H1 (cell line): ENCODE results near the gene C14orf119. TPM values are rescaled to one million over a fixed set of nuclear protein-coding genes. Genes with fewer than 3 reads are reported as not detected.

Source experiments
- CTCF ChIA-PET: fragments of 300-600 bp; sonication (Branson Sonifier 250); formaldehyde crosslinking; loops from one replicate; lab custom pipeline; 2021; ENCODE audit not compliant: partially characterized antibody; lab: Charles Lee
- POLR2A ChIA-PET: fragments of 300-600 bp; sonication (Branson Sonifier 250); formaldehyde crosslinking; loops from one replicate; lab custom pipeline; 2021; ENCODE audit warnings: inconsistent platforms; ENCODE audit not compliant: partially characterized antibody; lab: Charles Lee
- DNase-seq, 2 experiments: peaks; one replicate each; pipeline versions ENCODE4 v3.0.0 to v3.0.0-alpha.2; 2010 to 2022; ENCODE audit warnings: low spot score in 2 of 2, low read depth in 1 of 2, mixed read lengths in 1 of 2
- FAIRE-seq: peaks from 2 replicates; lab custom pipeline; 2011; peaks lifted over from hg19 to GRCh38; lab: Jason Lieb, UNC
- H2AFZ ChIP-seq: 2 replicates; pipeline ENCODE4 v1.8.1; 2012; ENCODE audit warnings: low read length, inconsistent platforms
- H2AK5ac ChIP-seq: 2 replicates; pipeline ENCODE4 v1.6.1; 2013; ENCODE audit warnings: low read depth, low read length
- H2BK120ac ChIP-seq: replicated peaks from 2 replicates; pipeline ENCODE3; 2013; ENCODE audit warnings: low read depth, low read length, inconsistent platforms
- H2BK12ac ChIP-seq: 2 replicates; pipeline ENCODE4 v1.6.1; 2013; ENCODE audit warnings: low read depth, low read length
- H2BK15ac ChIP-seq: 2 replicates; pipeline ENCODE4 v1.6.1; 2013; ENCODE audit warnings: low read length
- H2BK20ac ChIP-seq: 2 replicates; pipeline ENCODE4 v1.6.1; 2013; ENCODE audit warnings: low read length
- H2BK5ac ChIP-seq: 2 replicates; pipeline ENCODE4 v1.6.1; 2013; ENCODE audit warnings: low read depth, low read length
- H3K14ac ChIP-seq: 2 replicates; pipeline ENCODE4 v1.6.1; 2013; ENCODE audit warnings: inconsistent platforms; ENCODE audit not compliant: insufficient read length
- H3K18ac ChIP-seq: 2 replicates; pipeline ENCODE4 v1.6.1; 2013; ENCODE audit warnings: low read length; ENCODE audit errors: extremely low read depth
- H3K23ac ChIP-seq: 2 replicates; pipeline ENCODE4 v1.6.1; 2013; ENCODE audit warnings: inconsistent platforms; ENCODE audit not compliant: insufficient read length
- H3K23me2 ChIP-seq: 2 replicates; pipeline ENCODE4 v1.6.1; 2013; ENCODE audit warnings: low read depth, low read length
- H3K27ac ChIP-seq: 2 replicates; pipeline ENCODE4 v1.6.1; 2011; ENCODE audit warnings: low read depth, low read length, inconsistent platforms
- H3K27me3 ChIP-seq, 4 experiments: replicated peaks in 1 of 4; 1 replicate in 1 of 4; 2 replicates in 3 of 4; pipeline versions ENCODE4 v1.6.1 to v1.8.1; 2011 to 2013; ENCODE audit warnings: low read length in 3 of 4, mild to moderate bottlenecking in 3 of 4, inconsistent platforms in 2 of 4, mixed read lengths in 2 of 4, moderate library complexity in 1 of 4; ENCODE audit not compliant: control insufficient read depth in 3 of 4, insufficient read depth in 3 of 4; ENCODE audit errors: extremely low read depth in 1 of 4
- H3K36me3 ChIP-seq, 4 experiments: 2 replicates each; pipeline versions ENCODE4 v1.6.1 to v1.8.1; 2011 to 2013; ENCODE audit warnings: mild to moderate bottlenecking in 4 of 4, low read length in 3 of 4, moderate library complexity in 2 of 4, control low read depth in 1 of 4, inconsistent platforms in 1 of 4; ENCODE audit not compliant: insufficient read depth in 4 of 4, control insufficient read depth in 2 of 4
- H3K4ac ChIP-seq: replicated peaks from 2 replicates; pipeline ENCODE3; 2013; ENCODE audit warnings: low read length, low read depth, mixed read lengths, inconsistent platforms; ENCODE audit not compliant: insufficient read length
- H3K4me1 ChIP-seq, 4 experiments: replicated peaks in 1 of 4; 1 replicate in 1 of 4; 2 replicates in 3 of 4; pipeline versions ENCODE4 v1.6.1 to v1.8.1; 2011 to 2013; ENCODE audit warnings: low read length in 3 of 4, inconsistent platforms in 2 of 4, mixed read lengths in 1 of 4; ENCODE audit not compliant: insufficient read depth in 4 of 4, control insufficient read depth in 3 of 4
- H3K4me2 ChIP-seq, 2 experiments: 2 replicates each; pipeline versions ENCODE4 v1.6.1 to v1.8.1; 2011 to 2013; ENCODE audit warnings: low read depth in 2 of 2, low read length in 2 of 2, control low read depth in 1 of 2, inconsistent platforms in 1 of 2, mild to moderate bottlenecking in 1 of 2; ENCODE audit not compliant: insufficient read depth in 1 of 2
- H3K4me3 ChIP-seq, 4 experiments: fragments of 200-600, 300-600 bp in 1 of 4; sonication (generic), shearing (Covaris generic), sonication (Bioruptor Twin) in 1 of 4; 2 replicates each; pipeline versions ENCODE4 v1.5.1 to v1.8.1; 2011 to 2016; ENCODE audit warnings: low read length in 4 of 4, low read depth in 3 of 4, control low read depth in 2 of 4, inconsistent platforms in 2 of 4, mild to moderate bottlenecking in 2 of 4, mixed read lengths in 1 of 4, moderate library complexity in 1 of 4; ENCODE audit not compliant: insufficient read depth in 2 of 4; ENCODE audit errors: extremely low read depth in 1 of 4
- H3K56ac ChIP-seq: replicated peaks from 2 replicates; pipeline ENCODE3; 2013; ENCODE audit warnings: low read depth, mild to moderate bottlenecking, mixed read lengths, low read length, inconsistent platforms; ENCODE audit not compliant: insufficient read length
- H3K79me1 ChIP-seq: 2 replicates; pipeline ENCODE4 v1.6.1; 2013; ENCODE audit warnings: low read depth, low read length, control low read depth
- H3K79me2 ChIP-seq, 2 experiments: 2 replicates each; pipeline versions ENCODE4 v1.6.1 to v1.8.1; 2012 to 2013; ENCODE audit warnings: low read length in 2 of 2, mild to moderate bottlenecking in 2 of 2, inconsistent platforms in 1 of 2; ENCODE audit not compliant: insufficient read depth in 2 of 2, control insufficient read depth in 1 of 2
- H3K9ac ChIP-seq, 4 experiments: replicated peaks in 1 of 4; 1 replicate in 1 of 4; 2 replicates in 3 of 4; pipeline versions ENCODE4 v1.6.1 to v1.8.1; 2011 to 2013; ENCODE audit warnings: low read depth in 3 of 4, low read length in 3 of 4, control low read depth in 2 of 4, mild to moderate bottlenecking in 2 of 4, moderate library complexity in 2 of 4, inconsistent platforms in 1 of 4; ENCODE audit errors: extremely low read depth in 1 of 4
- H3K9me3 ChIP-seq, 2 experiments: 2 replicates each; pipeline versions ENCODE4 v1.6.1 to v1.8.1; 2012 to 2013; ENCODE audit warnings: mild to moderate bottlenecking in 2 of 2, moderate library complexity in 2 of 2, control low read depth in 1 of 2, inconsistent platforms in 1 of 2, low read depth in 1 of 2, low read length in 1 of 2, mixed read lengths in 1 of 2; ENCODE audit not compliant: insufficient read depth in 2 of 2
- H4K20me1 ChIP-seq, 2 experiments: replicated peaks in 1 of 2; 2 replicates each; pipeline versions ENCODE3 to v1.8.1; 2011 to 2013; ENCODE audit warnings: inconsistent platforms in 2 of 2, low read length in 2 of 2, mild to moderate bottlenecking in 1 of 2; ENCODE audit not compliant: insufficient read depth in 2 of 2, control insufficient read depth in 1 of 2
- H4K5ac ChIP-seq: 2 replicates; pipeline ENCODE4 v1.6.1; 2013; ENCODE audit warnings: low read length, low read depth, mixed read lengths, inconsistent platforms; ENCODE audit not compliant: insufficient read length
- H4K8ac ChIP-seq: 2 replicates; pipeline ENCODE4 v1.8.0; 2013; ENCODE audit warnings: mild to moderate bottlenecking, moderate library complexity, low read length, inconsistent platforms; ENCODE audit not compliant: insufficient read depth; ENCODE audit errors: extremely low read depth
- H4K91ac ChIP-seq: replicated peaks from 2 replicates; pipeline ENCODE3; 2013; ENCODE audit warnings: low read length, mixed read lengths, inconsistent platforms; ENCODE audit not compliant: insufficient read length
- RBBP5 ChIP-seq: IDR thresholded peaks from 2 replicates; pipeline ENCODE4 v1.7.1; 2012; ENCODE audit warnings: low read depth, mild to moderate bottlenecking, inconsistent platforms, low read length, moderate library complexity, borderline replicate concordance
- RFX5 ChIP-seq: IDR thresholded peaks from 2 replicates; pipeline ENCODE4 v1.6.1; 2011; ENCODE audit warnings: low read depth, low read length, improper control_type of control experiment, borderline replicate concordance
- RNF2 ChIP-seq: fragments of 200-900, 300-1000 bp; sonication (generic); IDR thresholded peaks from 2 replicates; pipeline ENCODE4 v1.7.1; 2016; ENCODE audit warnings: borderline replicate concordance, low read depth, mild to moderate bottlenecking, antibody characterized with exemption, low read length; ENCODE audit not compliant: poor library complexity, severe bottlenecking; ENCODE audit errors: missing control alignments
- SRF ChIP-seq: IDR thresholded peaks from 2 replicates; pipeline ENCODE4 v1.6.1; 2011; ENCODE audit warnings: mild to moderate bottlenecking, low read depth, low read length, moderate library complexity
- TAF7 ChIP-seq: optimal IDR thresholded peaks from 2 replicates; pipeline ENCODE3; 2011; ENCODE audit warnings: low read depth, mild to moderate bottlenecking, inconsistent platforms, low read length, moderate library complexity, borderline replicate concordance
- WGBS, 2 experiments: shearing (Covaris generic) in 1 of 2; methylation state at CpG; one replicate each; pipeline versions ENCODE4 v1.1.6 to v1.1.7; 2013 to 2015; ENCODE audit warnings: low lambda C conversion rate in 2 of 2, mixed read lengths in 2 of 2, inconsistent platforms in 1 of 2, low coverage in 1 of 2, missing lambda C conversion rate in 1 of 2; ENCODE audit not compliant: insufficient replicate concordance in 2 of 2, insufficient coverage in 1 of 2, insufficient read length in 1 of 2; ENCODE audit errors: extremely low coverage in 1 of 2, missing lambda C conversion rate in 1 of 2; 5-methylcytosine and 5-hydroxymethylcytosine counted together
- polyA plus RNA-seq, 7 experiments: library from polyadenylated mRNA; depleted of rRNA in 3 of 7; stranded (reverse) in 5 of 7; unstranded in 2 of 7; fragments of >200 nt in 5 of 7; fragments of 200-250 nt in 2 of 7; gene quantifications; 1 replicate in 5 of 7; 2 replicates in 1 of 7; 4 replicates in 1 of 7; pipeline versions ENCODE4 v1.2.1 to v1.2.3, GENCODE V29; 2011 to 2013; ENCODE audit warnings: missing spikeins in 2 of 7, mixed read lengths in 2 of 7
- total RNA-seq: library from RNA; stranded (reverse); fragmentation: NEBNext Ultra II Directional; extraction: Animal tissue kit (Norgen Biotek cat#: 25700); gene quantifications from 2 replicates; pipeline ENCODE4 v1.2.1, GENCODE V29; 2021
- TF ChIP-seq, protein P1 (sequence below), 3 experiments: IDR thresholded peaks; 1 replicate in 2 of 3; 2 replicates in 1 of 3; pipeline versions ENCODE4 v1.5.1 to v1.6.1; 2011; ENCODE audit warnings: low read length in 3 of 3, mild to moderate bottlenecking in 3 of 3, inconsistent platforms in 2 of 3, low read depth in 1 of 3, moderate library complexity in 1 of 3; ENCODE audit not compliant: insufficient read depth in 1 of 3; ENCODE audit errors: control extremely low read depth in 1 of 3

Gene C14orf119
- total and polyA plus RNA-seq, 2 of the 8 experiments (the other 6 are each of a cell fraction or from before 2014, with no cell fraction given), result 78.1 to 94.0 TPM

GRCh38 chr14:23125011-23125410 is 29.7 kb downstream of the C14orf119 start:
- no peak overlapping the region for H2BK120ac ChIP-seq
- CTCF ChIA-PET, result interaction anchor here (1.1 to 11.8 kb wide), 5 partner anchors 30 to 81 kb away, joined by 3 to 290 read pairs (median 6); partner anchors contain the start of genes ACIN1, C14orf119 and SLC7A8
- peaks cover 0 to 2% of the 10 kb centered on the region in 2 experiments for H4K20me1 ChIP-seq
- no peak overlapping the region for H3K4ac ChIP-seq
- H3K56ac ChIP-seq, result no peak overlapping the region
- no peak for FAIRE-seq
- no peak overlapping the region for H2BK5ac ChIP-seq
- no peak overlapping the region for H2BK12ac ChIP-seq
- no peak overlapping the region for H3K4me2 ChIP-seq
- no peak overlapping the region for H4K91ac ChIP-seq
- peaks cover 13 to 35% (median 20%) of the 10 kb centered on the region in 4 experiments for H3K36me3 ChIP-seq
- H3K23me2 ChIP-seq, result no peaks in the 10 kb centered on the region
- no peak overlapping the region for H3K14ac ChIP-seq
- no peaks in the 10 kb centered on the region for H3K27me3 ChIP-seq
- no peak overlapping the region for H3K18ac ChIP-seq
- peaks cover 0 to 11% (median 4%) of the 10 kb centered on the region in 4 experiments; a peak in 5 of 7 replicates for H3K4me1 ChIP-seq
- no peak overlapping the region for H3K9ac ChIP-seq
- no peaks in the 10 kb centered on the region for H3K9me3 ChIP-seq
- POLR2A ChIA-PET, result interaction anchor here (0.7 to 3.1 kb wide), 7 partner anchors 12 to 30 kb away, joined by 3 to 9 read pairs (median 4); partner anchors contain the start of genes ACIN1 and C14orf119
- 66 to 100% methylated on average over 1 to 3 of the region's 3 CpGs for WGBS, 2 experiments
- H3K23ac ChIP-seq, result no peak overlapping the region
- no peak overlapping the region for H2AK5ac ChIP-seq
- no peak overlapping the region for H4K5ac ChIP-seq
- no peak overlapping the region for H2BK15ac ChIP-seq
- H3K27ac ChIP-seq, result no peak overlapping the region
- H3K79me1 ChIP-seq, result no peaks in the 10 kb centered on the region
- H2BK20ac ChIP-seq, result no peak overlapping the region
- DNase-seq, result no peak
- H4K8ac ChIP-seq, result no peak overlapping the region
- H2AFZ ChIP-seq, result no peak overlapping the region
- H3K4me3 ChIP-seq, result no peak overlapping the region
- H3K79me2 ChIP-seq, result no peaks in the 10 kb centered on the region
- TF ChIP-seq RNF2, result no peak
- no peak for TF ChIP-seq TAF7
- no peak for TF ChIP-seq RFX5
- TF ChIP-seq, protein P1, sequence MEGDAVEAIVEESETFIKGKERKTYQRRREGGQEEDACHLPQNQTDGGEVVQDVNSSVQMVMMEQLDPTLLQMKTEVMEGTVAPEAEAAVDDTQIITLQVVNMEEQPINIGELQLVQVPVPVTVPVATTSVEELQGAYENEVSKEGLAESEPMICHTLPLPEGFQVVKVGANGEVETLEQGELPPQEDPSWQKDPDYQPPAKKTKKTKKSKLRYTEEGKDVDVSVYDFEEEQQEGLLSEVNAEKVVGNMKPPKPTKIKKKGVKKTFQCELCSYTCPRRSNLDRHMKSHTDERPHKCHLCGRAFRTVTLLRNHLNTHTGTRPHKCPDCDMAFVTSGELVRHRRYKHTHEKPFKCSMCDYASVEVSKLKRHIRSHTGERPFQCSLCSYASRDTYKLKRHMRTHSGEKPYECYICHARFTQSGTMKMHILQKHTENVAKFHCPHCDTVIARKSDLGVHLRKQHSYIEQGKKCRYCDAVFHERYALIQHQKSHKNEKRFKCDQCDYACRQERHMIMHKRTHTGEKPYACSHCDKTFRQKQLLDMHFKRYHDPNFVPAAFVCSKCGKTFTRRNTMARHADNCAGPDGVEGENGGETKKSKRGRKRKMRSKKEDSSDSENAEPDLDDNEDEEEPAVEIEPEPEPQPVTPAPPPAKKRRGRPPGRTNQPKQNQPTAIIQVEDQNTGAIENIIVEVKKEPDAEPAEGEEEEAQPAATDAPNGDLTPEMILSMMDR (IDR thresholded peaks at IDR 0.05; ENCODE audit: control extremely low read depth in 1 of 3, insufficient read depth in 1 of 3, low read depth in 1 of 3, low read length in 3 of 3), result no peak
- no peak for TF ChIP-seq RBBP5
- TF ChIP-seq SRF, result no peak
